SK-N-MC (cell line): ENCODE measurements around the gene KIF2A.

ENCODE experiments used
- DNase-seq: peaks from one replicate; pipeline ENCODE4 v3.0.0-alpha.2; 2011; ENCODE audit warnings: low read depth, low spot score
- H3K27ac ChIP-seq: fragments of 200-600 bp; sonication (generic); 2 replicates; pipeline ENCODE4 v1.5.1; 2016; ENCODE audit warnings: mixed run types
- H3K36me3 ChIP-seq: fragments of 200-600 bp; sonication (generic); 2 replicates; pipeline ENCODE4 v1.6.1; 2017; ENCODE audit warnings: antibody characterized with exemption, low read length, mixed read lengths; ENCODE audit not compliant: insufficient read depth
- H3K4me3 ChIP-seq: fragments of 200-600 bp; sonication (generic); 2 replicates; pipeline ENCODE4 v1.5.1; 2016
- H3K9ac ChIP-seq: fragments of 200-600 bp; sonication (generic); 2 replicates; pipeline ENCODE4 v1.8.0; 2017; ENCODE audit warnings: mixed run types, mixed read lengths; ENCODE audit not compliant: insufficient read length
- H3K9me3 ChIP-seq: fragments of 200-600 bp; sonication (generic); 2 replicates; pipeline ENCODE4 v1.6.1; 2017; ENCODE audit warnings: low read depth, mild to moderate bottlenecking, antibody characterized with exemption, low read length, moderate library complexity, mixed read lengths
- EZH2 ChIP-seq: fragments of 200-600 bp; sonication (generic); IDR thresholded peaks from one replicate; pipeline ENCODE4 v1.6.1; 2017; ENCODE audit warnings: antibody characterized with exemption
- FOXP2 ChIP-seq: optimal IDR thresholded peaks from 2 replicates; pipeline ENCODE3; 2011; ENCODE audit warnings: mild to moderate bottlenecking, moderate library complexity; ENCODE audit not compliant: insufficient read depth; ENCODE audit errors: extremely low read length, control extremely low read depth
- POLR2AphosphoS5 ChIP-seq: IDR thresholded peaks from 2 replicates; pipeline ENCODE4 v1.6.1; 2012; ENCODE audit warnings: mild to moderate bottlenecking, low read depth, low read length, borderline replicate concordance

KIF2A gene

GRCh38 chr5:62386824-62387223 is 80.8 kb downstream of the KIF2A start:
- DNase-seq = no peak
- peaks cover 90% of the 10 kb centered on the region for H3K36me3 ChIP-seq
- H3K4me3 ChIP-seq = no peak overlapping the region
- no peak for TF ChIP-seq FOXP2
- no peak for TF ChIP-seq EZH2
- no peak for TF ChIP-seq POLR2AphosphoS5
- no peak overlapping the region for H3K9ac ChIP-seq
- no peak overlapping the region for H3K27ac ChIP-seq
- H3K9me3 ChIP-seq = no peaks in the 10 kb centered on the region

DNA sequence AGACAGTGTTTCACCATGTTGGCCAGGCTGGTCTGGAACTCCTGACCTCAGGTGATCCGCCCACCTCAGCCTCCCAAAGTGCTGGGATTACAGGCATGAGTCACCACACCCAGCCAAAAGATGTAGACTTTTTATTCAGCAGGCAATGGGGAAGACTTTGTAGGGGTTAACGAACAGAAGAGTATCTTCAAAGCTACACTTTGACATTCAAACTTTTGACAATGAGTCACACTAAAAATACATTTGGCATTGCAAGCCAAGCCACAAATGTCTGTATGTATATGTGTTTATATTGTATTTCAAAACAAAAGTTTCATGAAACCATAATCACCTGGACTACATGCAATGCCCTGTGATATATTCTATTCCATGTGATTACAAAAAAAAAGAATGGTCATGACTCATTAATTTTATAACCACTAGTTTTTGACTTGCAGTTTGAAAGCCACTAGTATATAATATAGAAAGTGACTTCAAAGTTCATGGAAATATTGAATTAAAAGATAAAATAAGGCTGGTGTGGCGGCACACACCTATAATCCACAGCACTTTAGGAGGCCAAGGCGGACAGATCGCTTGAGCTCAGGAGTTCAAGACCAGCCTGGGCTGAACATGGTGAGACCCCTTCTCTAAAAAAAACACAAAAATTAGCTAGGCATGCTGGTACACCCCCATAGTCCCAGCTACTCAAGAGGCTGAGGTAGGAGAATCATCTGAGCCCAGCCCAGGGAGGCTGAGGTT is 89.4 kb downstream of the KIF2A start:
- Histone ChIP-seq H3K36me3 (peaks cover 85% of the 10 kb centered on the region), H3K4me3 (no peak overlapping the region), H3K27ac (no peak overlapping the region), H3K9me3 (no peaks in the 10 kb centered on the region), H3K9ac (no peak overlapping the region)
- DNase-seq = no peak
- no peak for TF ChIP-seq EZH2
- TF ChIP-seq FOXP2 = no peak
- TF ChIP-seq POLR2AphosphoS5 = no peak

- peaks cover 21% of the 10 kb centered on the region for H3K36me3 ChIP-seq
- H3K4me3 ChIP-seq = peak within 1 kb of the TSS; percentile 94
- DNase-seq = peak; percentile 79
- peak within 1 kb of the TSS; percentile 91 for H3K9ac ChIP-seq
- TF ChIP-seq POLR2AphosphoS5 = peak; percentile 98
- TF ChIP-seq FOXP2 = no peak
- peak within 1 kb of the TSS; percentile 94 for H3K27ac ChIP-seq
- no peaks in the 10 kb centered on the region for H3K9me3 ChIP-seq
Measured at GRCh38 chr5:62403411-62404250, 97.6 kb downstream of the KIF2A start, which contains the start of gene DIMT1. Gene DIMT1, minus strand, starts transcription at chr5:62403905. Its CDS starts 133 bp downstream, at chr5:62403772.

DNA sequence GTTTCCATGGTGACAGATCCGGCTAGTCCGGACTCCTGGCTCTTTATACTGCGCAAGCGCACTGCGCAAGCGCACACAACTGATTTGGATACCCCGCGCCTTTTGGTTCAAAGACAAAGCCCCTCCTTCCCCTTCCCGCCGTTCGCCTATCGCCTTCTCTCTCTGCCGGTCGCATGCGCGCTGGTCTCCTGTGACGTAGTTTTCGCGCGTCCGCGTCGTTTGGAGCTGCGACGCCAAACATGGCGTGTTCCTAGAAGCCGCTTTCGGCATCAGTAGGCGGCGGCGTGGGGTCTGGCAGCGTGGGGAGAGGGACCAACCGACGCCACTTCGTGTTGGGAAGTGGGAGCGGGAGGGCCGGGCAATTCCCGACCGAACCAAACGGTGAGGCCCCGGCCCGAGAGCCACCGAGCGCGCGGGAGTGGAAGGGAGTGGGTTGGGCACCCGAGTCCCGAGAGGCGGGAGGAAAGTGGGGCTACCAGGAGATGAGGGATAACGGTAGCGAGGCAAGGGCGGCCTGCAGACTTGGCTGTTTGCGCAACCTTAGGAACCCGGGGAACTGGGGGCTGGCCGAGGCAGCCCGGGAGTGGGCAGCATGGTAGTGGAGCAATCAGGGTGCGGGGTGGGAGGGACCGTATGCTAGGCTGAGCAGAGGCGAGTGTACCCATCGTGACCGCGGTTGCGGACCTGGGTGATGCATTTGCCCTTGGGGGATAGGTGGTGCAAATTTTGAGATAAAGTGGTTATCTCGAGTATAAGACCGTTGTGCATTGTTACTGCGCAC is 106.7 kb downstream of the KIF2A start, which contains the start of gene IPO11:
IPO11 (plus strand) TSS at position 215 of the 781 bp plus-strand sequence. CDS start 24,517 bp downstream, outside the sequence.
- TF ChIP-seq POLR2AphosphoS5 (peak; percentile 90), FOXP2 (no peak)
- Histone ChIP-seq H3K9me3 (no peaks in the 10 kb centered on the region), H3K4me3 (peak within 1 kb of the TSS; percentile 94), H3K27ac (peak within 1 kb of the TSS; percentile 88), H3K9ac (peak within 1 kb of the TSS; percentile 90), H3K36me3 (no peaks in the 10 kb centered on the region)
- peak; percentile 98 for DNase-seq

DNA sequence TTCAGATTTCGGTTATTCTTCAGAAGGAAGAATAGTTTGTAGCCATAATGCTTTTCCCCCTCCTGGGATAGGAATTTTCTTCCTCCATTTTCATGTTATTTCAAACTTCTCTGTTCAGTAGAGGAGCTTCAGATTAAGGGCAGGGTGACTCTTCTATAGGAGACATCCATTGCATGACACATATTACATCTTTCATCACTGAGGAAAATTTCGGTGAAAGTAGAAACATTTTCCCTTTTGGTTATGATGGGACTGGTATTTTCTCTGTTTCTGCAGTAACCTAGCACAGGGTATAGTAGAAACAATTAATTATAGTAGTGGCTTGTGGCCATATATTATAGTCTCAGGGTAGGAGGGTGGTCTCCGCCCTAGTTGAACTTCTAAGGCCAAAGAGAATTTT is 107.7 kb downstream of the KIF2A start:
- no peak for DNase-seq
- Histone ChIP-seq H3K4me3 (peak overlapping the region; percentile 94), H3K9ac (peak overlapping the region; percentile 90), H3K27ac (no peak overlapping the region), H3K9me3 (no peaks in the 10 kb centered on the region), H3K36me3 (no peaks in the 10 kb centered on the region)
- TF ChIP-seq EZH2 (no peak), POLR2AphosphoS5 (no peak), FOXP2 (no peak)

GRCh38 chr5:62418462-62419076 is 112.6 kb downstream of the KIF2A start:
- Histone ChIP-seq H3K9ac (no peak overlapping the region), H3K9me3 (no peaks in the 10 kb centered on the region), H3K36me3 (no peaks in the 10 kb centered on the region), H3K4me3 (no peak overlapping the region), H3K27ac (no peak overlapping the region)
- TF ChIP-seq FOXP2 (no peak), POLR2AphosphoS5 (no peak), EZH2 (no peak)
- no peak for DNase-seq

DNA sequence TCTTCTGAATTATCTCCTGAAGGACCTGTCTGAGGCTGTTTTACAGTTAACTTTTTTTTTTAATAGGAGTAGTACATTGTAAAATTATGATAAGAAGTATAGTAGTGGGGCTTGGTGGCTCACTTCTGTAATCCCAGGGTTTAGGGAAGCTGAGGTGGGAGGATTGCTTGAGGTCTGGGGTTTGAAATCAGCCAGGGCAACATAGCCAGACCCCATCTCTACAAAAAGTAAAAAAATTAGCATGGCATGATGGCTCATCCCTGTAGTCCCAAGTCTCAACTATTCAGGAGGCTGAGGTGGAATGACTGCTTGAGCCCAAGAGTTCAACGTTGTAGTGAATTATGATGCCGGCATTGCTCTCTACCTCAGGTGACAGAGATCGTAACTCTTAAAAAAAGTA is 113.6 kb downstream of the KIF2A start:
- DNase-seq = no peak
- no peaks in the 10 kb centered on the region for H3K36me3 ChIP-seq
- H3K9ac ChIP-seq = no peak overlapping the region
- TF ChIP-seq POLR2AphosphoS5 = no peak
- H3K27ac ChIP-seq = no peak overlapping the region
- no peak overlapping the region for H3K4me3 ChIP-seq
- no peaks in the 10 kb centered on the region for H3K9me3 ChIP-seq
